ENCODE results near the gene MRPL41.
"Not testable (repeated sequence)": the region's sequence is repeated elsewhere in the genome, so short reads cannot be mapped to it uniquely, and the experiment has no call there.

The MRPL41 gene

GRCh38 chr9:137581361-137582285 lies 29.9 kb downstream of the MRPL41 start:
- in situ Hi-C loops (cut with MboI; ENCODE audit: low sequenced_read_pairs), result no loop called here

- in situ Hi-C loops (cut with MboI; ENCODE audit: low sequenced_read_pairs), result no loop called here
Measured at GRCh38 chr9:137582286-137582860, 30.7 kb downstream of the MRPL41 start.

GRCh38 chr9:137583347-137583746 lies 31.7 kb downstream of the MRPL41 start:
- in situ Hi-C loops (cut with MboI; ENCODE audit: low sequenced_read_pairs), result no loop called here

GRCh38 chr9:137583957-137584356 lies 32.3 kb downstream of the MRPL41 start:
- in situ Hi-C loops (cut with MboI; ENCODE audit: low sequenced_read_pairs), result no loop called here

- in situ Hi-C loops (cut with MboI; ENCODE audit: low sequenced_read_pairs), result no loop called here
Measured at GRCh38 chr9:137586854-137587253, 35.2 kb downstream of the MRPL41 start.

- in situ Hi-C loops (cut with MboI; ENCODE audit: low sequenced_read_pairs), result no loop called here
Measured at GRCh38 chr9:137588311-137588710, 36.6 kb downstream of the MRPL41 start.

- in situ Hi-C loops (cut with MboI; ENCODE audit: low sequenced_read_pairs), result no loop called here
Measured at GRCh38 chr9:137588891-137589290, 37.2 kb downstream of the MRPL41 start.

- in situ Hi-C loops (cut with MboI; ENCODE audit: low sequenced_read_pairs), result no loop called here
Measured at GRCh38 chr9:137589441-137590122, 37.9 kb downstream of the MRPL41 start.

GRCh38 chr9:137590123-137590468 lies 38.4 kb downstream of the MRPL41 start:
- in situ Hi-C loops (cut with MboI; ENCODE audit: low sequenced_read_pairs), result no loop called here

GRCh38 chr9:137590469-137591383 lies 39.0 kb downstream of the MRPL41 start, which contains the start of gene ZMYND19:
TSS of gene ZMYND19 (minus strand) at chr9:137590512. CDS start at chr9:137590263, 249 bp downstream.
- in situ Hi-C loops (cut with MboI; ENCODE audit: low sequenced_read_pairs), result no loop called here

- in situ Hi-C loops (cut with MboI; ENCODE audit: low sequenced_read_pairs), result no loop called here
Measured at GRCh38 chr9:137592767-137593166, 41.1 kb downstream of the MRPL41 start.

GRCh38 chr9:137593176-137593575 lies 41.5 kb downstream of the MRPL41 start:
- in situ Hi-C loops (cut with MboI; ENCODE audit: low sequenced_read_pairs), result no loop called here

GRCh38 chr9:137596577-137596976 lies 44.9 kb downstream of the MRPL41 start:
- in situ Hi-C loops (cut with MboI; ENCODE audit: low sequenced_read_pairs), result not testable (repeated sequence)

GRCh38 chr9:137598943-137599342 lies 47.3 kb downstream of the MRPL41 start:
- in situ Hi-C loops (cut with MboI; ENCODE audit: low sequenced_read_pairs), result no loop called here
